Ecto neural progenitor cell (in vitro differentiated cells): ENCODE data around the gene ST3GAL3.
A peak's percentile ranks its signal among the peaks of the same experiment; 100 is the strongest.
"Not testable (repeated sequence)": the region's sequence is repeated elsewhere in the genome, so short reads cannot be mapped to it uniquely, and the experiment has no call there.

Experiments used
- DNase-seq: peaks from one replicate; pipeline ENCODE4 v3.0.0-alpha.2; 2018; ENCODE audit warnings: low spot score

The ST3GAL3 gene

GRCh38 chr1:43703836-43704235 lies 3.5 kb upstream of the ST3GAL3 start:
- no peak for DNase-seq

- no peak for DNase-seq
Measured at GRCh38 chr1:43704838-43705237, 2.5 kb upstream of the ST3GAL3 start.

- DNase-seq: no peak
Measured at GRCh38 chr1:43705334-43705733, 2.0 kb upstream of the ST3GAL3 start.

GRCh38 chr1:43705982-43706597 lies 1.2 kb upstream of the ST3GAL3 start:
- DNase-seq: no peak

- DNase-seq: peak; percentile 67
Measured at GRCh38 chr1:43706598-43707189, 642 bp upstream of the ST3GAL3 start.

- DNase-seq: no peak
Measured at GRCh38 chr1:43708002-43708410, 670 bp downstream of the ST3GAL3 start.

- DNase-seq: no peak
Measured at GRCh38 chr1:43711049-43711448, 3.7 kb downstream of the ST3GAL3 start.

- DNase-seq: no peak
Measured at GRCh38 chr1:43711524-43712386, 4.4 kb downstream of the ST3GAL3 start.

GRCh38 chr1:43716559-43717281 lies 9.4 kb downstream of the ST3GAL3 start:
- no peak for DNase-seq

- no peak for DNase-seq
Measured at GRCh38 chr1:43719063-43719462, 11.7 kb downstream of the ST3GAL3 start.

- not testable (repeated sequence) for DNase-seq
Measured at GRCh38 chr1:43719670-43720419, 12.5 kb downstream of the ST3GAL3 start.

- DNase-seq: no peak
Measured at GRCh38 chr1:43722810-43723209, 15.5 kb downstream of the ST3GAL3 start.

GRCh38 chr1:43729816-43730463 lies 22.6 kb downstream of the ST3GAL3 start:
- DNase-seq: no peak

GRCh38 chr1:43731867-43732531 lies 24.7 kb downstream of the ST3GAL3 start:
- no peak for DNase-seq

- DNase-seq: no peak
Measured at GRCh38 chr1:43736819-43737218, 29.5 kb downstream of the ST3GAL3 start.

GRCh38 chr1:43742026-43742425 lies 34.7 kb downstream of the ST3GAL3 start:
- DNase-seq: no peak

- DNase-seq: no peak
Measured at GRCh38 chr1:43743206-43743605, 35.9 kb downstream of the ST3GAL3 start.

GRCh38 chr1:43747736-43748135 lies 40.4 kb downstream of the ST3GAL3 start:
- DNase-seq: no peak

- no peak for DNase-seq
Measured at GRCh38 chr1:43750083-43750482, 42.7 kb downstream of the ST3GAL3 start.

GRCh38 chr1:43753422-43753821 lies 46.1 kb downstream of the ST3GAL3 start:
- DNase-seq: no peak

GRCh38 chr1:43754892-43755291 lies 47.6 kb downstream of the ST3GAL3 start:
- DNase-seq: no peak
